Peyer's patch (tissue), 4 donors: Measurements from ENCODE around the gene OPTC.

Source experiments
- POLR2A ChIP-seq, 2 donors: fragments of 450-650 bp; IDR thresholded peaks; one replicate each; pipeline ENCODE4 v1.5.1; 2017; ENCODE audit warnings: antibody characterized with exemption in 2 of 2, mild to moderate bottlenecking in 2 of 2, moderate library complexity in 2 of 2
- TF ChIP-seq, protein P1 (sequence below), 6 experiments: fragments of 450-650 bp in 4 of 6; fragments of 200-600 bp in 2 of 6; sonication (generic) in 1 of 6; IDR thresholded peaks; one replicate each; pipeline ENCODE4 v1.5.1; 2017 to 2019; ENCODE audit warnings: antibody characterized with exemption in 6 of 6, mild to moderate bottlenecking in 3 of 6, moderate library complexity in 1 of 6

DNA sequence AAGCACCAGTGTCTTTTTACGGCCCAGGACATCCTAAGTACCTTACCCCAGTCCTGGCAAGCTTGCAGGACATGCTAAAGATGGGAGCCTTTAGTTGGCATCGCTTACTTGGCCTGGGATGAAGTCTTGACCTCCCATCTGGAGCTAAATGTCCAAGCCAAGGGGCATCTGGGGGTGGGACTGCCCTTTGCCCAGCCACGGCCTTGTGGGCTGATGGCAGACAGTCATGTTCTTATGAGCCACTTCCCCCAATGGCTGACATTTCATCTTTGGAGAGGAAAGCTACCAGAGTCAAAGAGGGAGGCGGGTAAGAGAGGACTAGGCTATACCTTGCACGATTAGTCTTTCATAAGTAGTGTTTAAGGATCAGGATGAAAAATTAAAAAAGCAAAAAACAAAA lies 32.2 kb downstream of the OPTC start:
- TF ChIP-seq, protein P1, sequence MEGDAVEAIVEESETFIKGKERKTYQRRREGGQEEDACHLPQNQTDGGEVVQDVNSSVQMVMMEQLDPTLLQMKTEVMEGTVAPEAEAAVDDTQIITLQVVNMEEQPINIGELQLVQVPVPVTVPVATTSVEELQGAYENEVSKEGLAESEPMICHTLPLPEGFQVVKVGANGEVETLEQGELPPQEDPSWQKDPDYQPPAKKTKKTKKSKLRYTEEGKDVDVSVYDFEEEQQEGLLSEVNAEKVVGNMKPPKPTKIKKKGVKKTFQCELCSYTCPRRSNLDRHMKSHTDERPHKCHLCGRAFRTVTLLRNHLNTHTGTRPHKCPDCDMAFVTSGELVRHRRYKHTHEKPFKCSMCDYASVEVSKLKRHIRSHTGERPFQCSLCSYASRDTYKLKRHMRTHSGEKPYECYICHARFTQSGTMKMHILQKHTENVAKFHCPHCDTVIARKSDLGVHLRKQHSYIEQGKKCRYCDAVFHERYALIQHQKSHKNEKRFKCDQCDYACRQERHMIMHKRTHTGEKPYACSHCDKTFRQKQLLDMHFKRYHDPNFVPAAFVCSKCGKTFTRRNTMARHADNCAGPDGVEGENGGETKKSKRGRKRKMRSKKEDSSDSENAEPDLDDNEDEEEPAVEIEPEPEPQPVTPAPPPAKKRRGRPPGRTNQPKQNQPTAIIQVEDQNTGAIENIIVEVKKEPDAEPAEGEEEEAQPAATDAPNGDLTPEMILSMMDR (IDR thresholded peaks at IDR 0.05): no peak
- no peak for TF ChIP-seq POLR2A (IDR thresholded peaks at IDR 0.05)
